Measurements from ENCODE around the gene BEST1. TPM values are rescaled to one million over a fixed set of nuclear protein-coding genes. Genes with fewer than 3 reads are reported as not detected.

The BEST1 gene
- total and polyA plus RNA-seq, 2 of the 13 experiments (the other 11 are each of a cell fraction or from before 2014, with no cell fraction given): 0.09 to 0.65 TPM

- TF ChIP-seq UBTF (CRISPR knock-in tag; IDR thresholded peaks at IDR 0.05): no peak
- TF ChIP-seq HNRNPH1 (optimal IDR thresholded peaks at IDR 0.05; ENCODE audit: low read depth, low read length): no peak
- TF ChIP-seq ZBTB14 (CRISPR knock-in tag; IDR thresholded peaks at IDR 0.05): no peak
- TF ChIP-seq ZSCAN12 (CRISPR knock-in tag; IDR thresholded peaks at IDR 0.05): no peak
- no peak for TF ChIP-seq BCL6 (CRISPR knock-in tag; IDR thresholded peaks at IDR 0.05)
- TF ChIP-seq RAD21 (CRISPR knock-in tag; IDR thresholded peaks at IDR 0.05): peak; percentile 32; the same call in 1 of the 2 replicates
- no peak for TF ChIP-seq ZNF747 (CRISPR knock-in tag; IDR thresholded peaks at IDR 0.05; ENCODE audit: borderline replicate concordance)
- no peak for TF ChIP-seq ZNF33A (CRISPR knock-in tag; IDR thresholded peaks at IDR 0.05; ENCODE audit: borderline replicate concordance)
- TF ChIP-seq SP2 (CRISPR knock-in tag; IDR thresholded peaks at IDR 0.05): no peak
- no peak for TF ChIP-seq ZNF232 (CRISPR knock-in tag; IDR thresholded peaks at IDR 0.05; ENCODE audit: borderline replicate concordance)
- no peak for TF ChIP-seq ZNF382 (CRISPR knock-in tag; IDR thresholded peaks at IDR 0.05; ENCODE audit: borderline replicate concordance)
- no peak for TF ChIP-seq NR1H2 (CRISPR knock-in tag; IDR thresholded peaks at IDR 0.05; ENCODE audit: borderline replicate concordance, low read depth)
- TF ChIP-seq HBP1 (CRISPR knock-in tag; IDR thresholded peaks at IDR 0.05; ENCODE audit: low read depth): no peak
- TF ChIP-seq ZSCAN29 (CRISPR knock-in tag; conservative IDR thresholded peaks at IDR 0.05): no peak
- TF ChIP-seq ZNF564 (CRISPR knock-in tag; IDR thresholded peaks at IDR 0.05): no peak
- no peak for TF ChIP-seq NCOA2 (CRISPR knock-in tag; IDR thresholded peaks at IDR 0.05)
- no peak for TF ChIP-seq RFXANK (CRISPR knock-in tag; IDR thresholded peaks at IDR 0.05)
- no peak for TF ChIP-seq ZNF276 (CRISPR knock-in tag; IDR thresholded peaks at IDR 0.05; ENCODE audit: low read depth)
- no peak for TF ChIP-seq ZNF354B (CRISPR knock-in tag; IDR thresholded peaks at IDR 0.05)
- no peak for TF ChIP-seq PBX2 (CRISPR knock-in tag; IDR thresholded peaks at IDR 0.05)
- TF ChIP-seq HINFP (CRISPR knock-in tag; IDR thresholded peaks at IDR 0.05; ENCODE audit: low read depth): no peak
- TF ChIP-seq ELF1 (CRISPR knock-in tag; IDR thresholded peaks at IDR 0.05): no peak
Measured at GRCh38 chr11:61964058-61964665, 14.0 kb downstream of the BEST1 start (continued).
